H9 (cell line): Measurements from ENCODE around the gene ABLIM1. TPM values are rescaled to one million over a fixed set of nuclear protein-coding genes. Genes with fewer than 3 reads are reported as not detected.

ENCODE experiments used
- DNase-seq: peaks from one replicate; pipeline ENCODE4 v3.0.0-alpha.2; 2017
- H2AFZ ChIP-seq: one replicate; pipeline ENCODE4 v1.6.1; 2013; ENCODE audit warnings: mild to moderate bottlenecking, low read length, control low read depth, moderate library complexity
- H2AK5ac ChIP-seq: 2 replicates; pipeline ENCODE4 v1.6.1; 2013; ENCODE audit warnings: low read length, control low read depth, mixed read lengths; ENCODE audit not compliant: insufficient read length
- H2BK120ac ChIP-seq: one replicate; pipeline ENCODE4 v1.6.1; 2013; ENCODE audit warnings: low read depth, mild to moderate bottlenecking, low read length, control low read depth, inconsistent platforms; ENCODE audit not compliant: poor library complexity, severe bottlenecking
- H2BK12ac ChIP-seq: 2 replicates; pipeline ENCODE4 v1.6.1; 2013; ENCODE audit warnings: low read length, control low read depth, mixed read lengths, low read depth; ENCODE audit not compliant: insufficient read length
- H2BK15ac ChIP-seq: 2 replicates; pipeline ENCODE4 v1.6.1; 2013; ENCODE audit warnings: low read depth, low read length, control low read depth
- H2BK20ac ChIP-seq: one replicate; pipeline ENCODE4 v1.6.1; 2013; ENCODE audit warnings: low read depth, mild to moderate bottlenecking, low read length, control low read depth, inconsistent platforms; ENCODE audit not compliant: poor library complexity, severe bottlenecking
- H2BK5ac ChIP-seq: 2 replicates; pipeline ENCODE4 v1.6.1; 2013; ENCODE audit warnings: low read length, control low read depth, mixed read lengths; ENCODE audit not compliant: insufficient read length
- H3K14ac ChIP-seq: 2 replicates; pipeline ENCODE4 v1.6.1; 2013; ENCODE audit warnings: low read length, control low read depth; ENCODE audit not compliant: insufficient read depth
- H3K18ac ChIP-seq: 2 replicates; pipeline ENCODE4 v1.6.1; 2013; ENCODE audit warnings: low read depth, mild to moderate bottlenecking, mixed read lengths, low read length, control low read depth; ENCODE audit not compliant: insufficient read length
- H3K23ac ChIP-seq: 2 replicates; pipeline ENCODE4 v1.6.1; 2013; ENCODE audit warnings: low read length, control low read depth, mixed read lengths, low read depth; ENCODE audit not compliant: insufficient read length
- H3K23me2 ChIP-seq: 2 replicates; pipeline ENCODE4 v1.6.1; 2013; ENCODE audit warnings: low read depth, mild to moderate bottlenecking, mixed read lengths, low read length, control low read depth; ENCODE audit not compliant: insufficient read length, poor library complexity, severe bottlenecking
- H3K27ac ChIP-seq: 2 replicates; pipeline ENCODE4 v1.5.1; 2013; ENCODE audit warnings: low read length, control low read depth, mixed read lengths, low read depth; ENCODE audit not compliant: insufficient read length
- H3K27me3 ChIP-seq: 2 replicates; pipeline ENCODE4 v1.6.1; 2013; ENCODE audit warnings: low read length, control low read depth, inconsistent platforms; ENCODE audit not compliant: insufficient read depth
- H3K4ac ChIP-seq: 2 replicates; pipeline ENCODE4 v1.6.1; 2013; ENCODE audit warnings: low read depth, mild to moderate bottlenecking, control low read depth, inconsistent platforms, low read length, moderate library complexity
- H3K4me1 ChIP-seq: 2 replicates; pipeline ENCODE4 v1.6.1; 2013; ENCODE audit warnings: low read length, control low read depth, inconsistent platforms; ENCODE audit not compliant: insufficient read depth
- H3K4me2 ChIP-seq: 2 replicates; pipeline ENCODE4 v1.6.1; 2013; ENCODE audit warnings: low read length, control low read depth, mixed read lengths; ENCODE audit not compliant: insufficient read length, insufficient read depth
- H3K56ac ChIP-seq: 2 replicates; pipeline ENCODE4 v1.6.1; 2013; ENCODE audit warnings: low read depth, mild to moderate bottlenecking, mixed read lengths, low read length, control low read depth; ENCODE audit not compliant: insufficient read length
- H3K79me1 ChIP-seq: 2 replicates; pipeline ENCODE4 v1.6.1; 2013; ENCODE audit warnings: low read depth, mild to moderate bottlenecking, moderate library complexity, low read length, control low read depth, inconsistent platforms; ENCODE audit not compliant: insufficient read depth, poor library complexity, severe bottlenecking
- H3K79me2 ChIP-seq: 2 replicates; pipeline ENCODE4 v1.6.1; 2013; ENCODE audit warnings: low read length, control low read depth, inconsistent platforms; ENCODE audit not compliant: insufficient read depth
- H3K9ac ChIP-seq: 2 replicates; pipeline ENCODE4 v1.6.1; 2013; ENCODE audit warnings: low read length, control low read depth, mixed read lengths; ENCODE audit not compliant: insufficient read length; ENCODE audit errors: extremely low read depth
- H3K9me3 ChIP-seq: one replicate; pipeline ENCODE4 v1.6.1; 2013; ENCODE audit warnings: low read depth, low read length, inconsistent platforms; ENCODE audit not compliant: control insufficient read depth
- H3T11ph ChIP-seq: one replicate; pipeline ENCODE4 v1.6.1; 2013; ENCODE audit warnings: mild to moderate bottlenecking, low read length, control low read depth, inconsistent platforms
- H4K20me1 ChIP-seq: one replicate; pipeline ENCODE4 v1.6.1; 2013; ENCODE audit not compliant: control insufficient read depth, insufficient read length, insufficient read depth
- H4K5ac ChIP-seq: 2 replicates; pipeline ENCODE4 v1.6.1; 2013; ENCODE audit warnings: low read depth, mild to moderate bottlenecking, mixed read lengths, low read length, control low read depth; ENCODE audit not compliant: insufficient read length
- H4K8ac ChIP-seq: replicated peaks from 2 replicates; pipeline ENCODE4 v1.6.1; 2013; ENCODE audit warnings: low read length, control low read depth, mixed read lengths, low read depth; ENCODE audit not compliant: insufficient read length
- H4K91ac ChIP-seq: 2 replicates; pipeline ENCODE4 v1.6.1; 2013; ENCODE audit warnings: low read depth, mild to moderate bottlenecking, moderate library complexity, mixed read lengths, low read length, control low read depth; ENCODE audit not compliant: insufficient read length
- H3K27ac Mint-ChIP-seq, 3 experiments: 2 replicates in 2 of 3; 3 replicates in 1 of 3; pipeline ENCODE4 v1.8.0; 2020 to 2021; ENCODE audit warnings: mixed read lengths in 3 of 3, mild to moderate bottlenecking in 1 of 3, moderate library complexity in 1 of 3
- H3K27me3 Mint-ChIP-seq: 2 replicates; pipeline ENCODE4 v1.8.0; 2021; ENCODE audit warnings: low read depth, mild to moderate bottlenecking, moderate library complexity, mixed read lengths
- H3K36me3 Mint-ChIP-seq, 3 experiments: 2 replicates in 2 of 3; 3 replicates in 1 of 3; pipeline ENCODE4 v1.8.0; 2020 to 2021; ENCODE audit warnings: low read depth in 3 of 3, mixed read lengths in 3 of 3; ENCODE audit not compliant: insufficient read depth in 1 of 3
- H3K4me1 Mint-ChIP-seq, 2 experiments: 2 replicates each; pipeline ENCODE4 v1.8.0; 2020; ENCODE audit warnings: mixed read lengths in 2 of 2
- H3K4me3 Mint-ChIP-seq, 2 experiments: 2 replicates in 1 of 2; 3 replicates in 1 of 2; pipeline ENCODE4 v1.8.0; 2020 to 2021; ENCODE audit warnings: mild to moderate bottlenecking in 2 of 2, mixed read lengths in 2 of 2, moderate library complexity in 1 of 2
- H3K9me3 Mint-ChIP-seq, 2 experiments: 2 replicates in 1 of 2; 3 replicates in 1 of 2; pipeline ENCODE4 v1.8.0; 2020; ENCODE audit warnings: mild to moderate bottlenecking in 2 of 2, mixed read lengths in 2 of 2, moderate library complexity in 1 of 2
- whole genome bisulfite sequencing: extraction: QIAGEN DNeasy Blood & Tissue Kit; methylation state at CpG from one replicate; pipeline ENCODE4 v1.1.7; 2013; ENCODE audit warnings: missing lambda C conversion rate, low lambda C conversion rate, mixed read lengths; ENCODE audit not compliant: insufficient read length; ENCODE audit errors: extremely low coverage; 5-methylcytosine and 5-hydroxymethylcytosine counted together
- total RNA-seq: library from RNA; stranded (reverse); gene quantifications from 2 replicates; pipeline ENCODE4 v1.2.1, GENCODE V29; 2021
- TF ChIP-seq, protein P1 (sequence below): fragments of 200-600 bp; sonication (generic); conservative IDR thresholded peaks from 3 replicates; pipeline ENCODE4 v1.8.0; 2021; ENCODE audit warnings: antibody characterized with exemption, mild to moderate bottlenecking

Gene ABLIM1
- total RNA-seq, 1 experiment from 2014 or later, result 32.1 TPM

DNA sequence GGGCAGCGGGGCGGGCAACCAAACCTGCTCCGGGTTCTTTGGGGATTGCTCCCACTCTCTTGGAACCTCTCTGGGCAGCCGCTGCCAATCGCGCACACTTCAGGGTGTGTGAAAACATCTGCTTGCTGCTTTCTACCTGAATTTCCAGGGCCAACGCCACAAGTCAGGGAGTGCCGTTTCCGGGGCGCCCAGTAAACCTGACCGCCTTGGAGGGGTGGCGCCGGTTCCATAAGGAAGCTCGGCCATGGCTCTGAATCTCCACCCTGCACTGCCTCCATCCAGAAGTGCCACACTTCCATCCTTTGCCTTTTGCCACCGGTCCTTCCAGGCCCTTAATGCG lies 253.1 kb downstream of the ABLIM1 start:
- Histone ChIP-seq H2AK5ac (no peak overlapping the region), H2BK12ac (no peak overlapping the region), H3K4me1 (peaks cover 5% of the 10 kb centered on the region; the same call in 1 of the 2 replicates), H2BK15ac (no peak overlapping the region), H3K79me1 (no peaks in the 10 kb centered on the region), H4K5ac (no peak overlapping the region), H3K9ac (no peak overlapping the region), H3K18ac (no peak overlapping the region), H3K56ac (no peak overlapping the region), H3K23ac (no peak overlapping the region), H3K9me3 (no peaks in the 10 kb centered on the region), H2BK20ac (no peak overlapping the region), H2BK5ac (no peak overlapping the region), H3K4me2 (peak overlapping the region; percentile 78), H3K14ac (no peak overlapping the region), H2BK120ac (no peak overlapping the region), H4K8ac (no peak overlapping the region), H4K91ac (no peak overlapping the region), H3K4ac (no peak overlapping the region), H3T11ph (no peak overlapping the region), H4K20me1 (no peaks in the 10 kb centered on the region), H2AFZ (no peak overlapping the region), H3K79me2 (no peaks in the 10 kb centered on the region), H3K27ac (no peak overlapping the region), H3K27me3 (no peaks in the 10 kb centered on the region; the same call in 1 of the 2 replicates), H3K23me2 (peaks cover 24% of the 10 kb centered on the region)
- TF ChIP-seq, protein P1, sequence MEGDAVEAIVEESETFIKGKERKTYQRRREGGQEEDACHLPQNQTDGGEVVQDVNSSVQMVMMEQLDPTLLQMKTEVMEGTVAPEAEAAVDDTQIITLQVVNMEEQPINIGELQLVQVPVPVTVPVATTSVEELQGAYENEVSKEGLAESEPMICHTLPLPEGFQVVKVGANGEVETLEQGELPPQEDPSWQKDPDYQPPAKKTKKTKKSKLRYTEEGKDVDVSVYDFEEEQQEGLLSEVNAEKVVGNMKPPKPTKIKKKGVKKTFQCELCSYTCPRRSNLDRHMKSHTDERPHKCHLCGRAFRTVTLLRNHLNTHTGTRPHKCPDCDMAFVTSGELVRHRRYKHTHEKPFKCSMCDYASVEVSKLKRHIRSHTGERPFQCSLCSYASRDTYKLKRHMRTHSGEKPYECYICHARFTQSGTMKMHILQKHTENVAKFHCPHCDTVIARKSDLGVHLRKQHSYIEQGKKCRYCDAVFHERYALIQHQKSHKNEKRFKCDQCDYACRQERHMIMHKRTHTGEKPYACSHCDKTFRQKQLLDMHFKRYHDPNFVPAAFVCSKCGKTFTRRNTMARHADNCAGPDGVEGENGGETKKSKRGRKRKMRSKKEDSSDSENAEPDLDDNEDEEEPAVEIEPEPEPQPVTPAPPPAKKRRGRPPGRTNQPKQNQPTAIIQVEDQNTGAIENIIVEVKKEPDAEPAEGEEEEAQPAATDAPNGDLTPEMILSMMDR, result no peak
- no CpG with 5 or more reads among the region's 16 CpGs for WGBS
- Mint-ChIP-seq H3K9me3 (peaks cover 2 to 5% of the 10 kb centered on the region in 2 experiments; a peak in 2 of 5 replicates), H3K27ac (no peak overlapping the region), H3K4me3 (peak overlapping the region; percentile 73 to 87), H3K36me3 (no peaks in the 10 kb centered on the region), H3K27me3 (peaks cover 81% of the 10 kb centered on the region), H3K4me1 (peaks cover 31 to 38% of the 10 kb centered on the region in 2 experiments)
- peak; percentile 46 for DNase-seq
